H1 (cell line): ENCODE results near the gene OOSP3. TPM values are rescaled to one million over a fixed set of nuclear protein-coding genes. Genes with fewer than 3 reads are reported as not detected.

ENCODE experiments used
- CTCF ChIA-PET: fragments of 300-600 bp; sonication (Branson Sonifier 250); formaldehyde crosslinking; loops from one replicate; lab custom pipeline; 2021; ENCODE audit not compliant: partially characterized antibody; lab: Charles Lee
- POLR2A ChIA-PET: fragments of 300-600 bp; sonication (Branson Sonifier 250); formaldehyde crosslinking; loops from one replicate; lab custom pipeline; 2021; ENCODE audit warnings: inconsistent platforms; ENCODE audit not compliant: partially characterized antibody; lab: Charles Lee
- DNase-seq, 2 experiments: peaks; one replicate each; pipeline versions ENCODE4 v3.0.0 to v3.0.0-alpha.2; 2010 to 2022; ENCODE audit warnings: low spot score in 2 of 2, low read depth in 1 of 2, mixed read lengths in 1 of 2
- FAIRE-seq: peaks from 2 replicates; lab custom pipeline; 2011; peaks lifted over from hg19 to GRCh38; lab: Jason Lieb, UNC
- H2AFZ ChIP-seq: 2 replicates; pipeline ENCODE4 v1.8.1; 2012; ENCODE audit warnings: low read length, inconsistent platforms
- H2AK5ac ChIP-seq: 2 replicates; pipeline ENCODE4 v1.6.1; 2013; ENCODE audit warnings: low read depth, low read length
- H2BK120ac ChIP-seq: replicated peaks from 2 replicates; pipeline ENCODE3; 2013; ENCODE audit warnings: low read depth, low read length, inconsistent platforms
- H2BK12ac ChIP-seq: 2 replicates; pipeline ENCODE4 v1.6.1; 2013; ENCODE audit warnings: low read depth, low read length
- H2BK15ac ChIP-seq: 2 replicates; pipeline ENCODE4 v1.6.1; 2013; ENCODE audit warnings: low read length
- H2BK20ac ChIP-seq: 2 replicates; pipeline ENCODE4 v1.6.1; 2013; ENCODE audit warnings: low read length
- H2BK5ac ChIP-seq: 2 replicates; pipeline ENCODE4 v1.6.1; 2013; ENCODE audit warnings: low read depth, low read length
- H3K14ac ChIP-seq: 2 replicates; pipeline ENCODE4 v1.6.1; 2013; ENCODE audit warnings: inconsistent platforms; ENCODE audit not compliant: insufficient read length
- H3K18ac ChIP-seq: 2 replicates; pipeline ENCODE4 v1.6.1; 2013; ENCODE audit warnings: low read length; ENCODE audit errors: extremely low read depth
- H3K23ac ChIP-seq: 2 replicates; pipeline ENCODE4 v1.6.1; 2013; ENCODE audit warnings: inconsistent platforms; ENCODE audit not compliant: insufficient read length
- H3K23me2 ChIP-seq: 2 replicates; pipeline ENCODE4 v1.6.1; 2013; ENCODE audit warnings: low read depth, low read length
- H3K27ac ChIP-seq: 2 replicates; pipeline ENCODE4 v1.6.1; 2011; ENCODE audit warnings: low read depth, low read length, inconsistent platforms
- H3K27me3 ChIP-seq, 4 experiments: replicated peaks in 1 of 4; 1 replicate in 1 of 4; 2 replicates in 3 of 4; pipeline versions ENCODE4 v1.6.1 to v1.8.1; 2011 to 2013; ENCODE audit warnings: low read length in 3 of 4, mild to moderate bottlenecking in 3 of 4, inconsistent platforms in 2 of 4, mixed read lengths in 2 of 4, moderate library complexity in 1 of 4; ENCODE audit not compliant: control insufficient read depth in 3 of 4, insufficient read depth in 3 of 4; ENCODE audit errors: extremely low read depth in 1 of 4
- H3K36me3 ChIP-seq, 4 experiments: 2 replicates each; pipeline versions ENCODE4 v1.6.1 to v1.8.1; 2011 to 2013; ENCODE audit warnings: mild to moderate bottlenecking in 4 of 4, low read length in 3 of 4, moderate library complexity in 2 of 4, control low read depth in 1 of 4, inconsistent platforms in 1 of 4; ENCODE audit not compliant: insufficient read depth in 4 of 4, control insufficient read depth in 2 of 4
- H3K4ac ChIP-seq: replicated peaks from 2 replicates; pipeline ENCODE3; 2013; ENCODE audit warnings: low read length, low read depth, mixed read lengths, inconsistent platforms; ENCODE audit not compliant: insufficient read length
- H3K4me1 ChIP-seq, 4 experiments: replicated peaks in 1 of 4; 1 replicate in 1 of 4; 2 replicates in 3 of 4; pipeline versions ENCODE4 v1.6.1 to v1.8.1; 2011 to 2013; ENCODE audit warnings: low read length in 3 of 4, inconsistent platforms in 2 of 4, mixed read lengths in 1 of 4; ENCODE audit not compliant: insufficient read depth in 4 of 4, control insufficient read depth in 3 of 4
- H3K4me2 ChIP-seq, 2 experiments: 2 replicates each; pipeline versions ENCODE4 v1.6.1 to v1.8.1; 2011 to 2013; ENCODE audit warnings: low read depth in 2 of 2, low read length in 2 of 2, control low read depth in 1 of 2, inconsistent platforms in 1 of 2, mild to moderate bottlenecking in 1 of 2; ENCODE audit not compliant: insufficient read depth in 1 of 2
- H3K4me3 ChIP-seq, 4 experiments: fragments of 200-600, 300-600 bp in 1 of 4; sonication (generic), shearing (Covaris generic), sonication (Bioruptor Twin) in 1 of 4; 2 replicates each; pipeline versions ENCODE4 v1.5.1 to v1.8.1; 2011 to 2016; ENCODE audit warnings: low read length in 4 of 4, low read depth in 3 of 4, control low read depth in 2 of 4, inconsistent platforms in 2 of 4, mild to moderate bottlenecking in 2 of 4, mixed read lengths in 1 of 4, moderate library complexity in 1 of 4; ENCODE audit not compliant: insufficient read depth in 2 of 4; ENCODE audit errors: extremely low read depth in 1 of 4
- H3K56ac ChIP-seq: replicated peaks from 2 replicates; pipeline ENCODE3; 2013; ENCODE audit warnings: low read depth, mild to moderate bottlenecking, mixed read lengths, low read length, inconsistent platforms; ENCODE audit not compliant: insufficient read length
- H3K79me1 ChIP-seq: 2 replicates; pipeline ENCODE4 v1.6.1; 2013; ENCODE audit warnings: low read depth, low read length, control low read depth
- H3K79me2 ChIP-seq, 2 experiments: 2 replicates each; pipeline versions ENCODE4 v1.6.1 to v1.8.1; 2012 to 2013; ENCODE audit warnings: low read length in 2 of 2, mild to moderate bottlenecking in 2 of 2, inconsistent platforms in 1 of 2; ENCODE audit not compliant: insufficient read depth in 2 of 2, control insufficient read depth in 1 of 2
- H3K9ac ChIP-seq, 4 experiments: replicated peaks in 1 of 4; 1 replicate in 1 of 4; 2 replicates in 3 of 4; pipeline versions ENCODE4 v1.6.1 to v1.8.1; 2011 to 2013; ENCODE audit warnings: low read depth in 3 of 4, low read length in 3 of 4, control low read depth in 2 of 4, mild to moderate bottlenecking in 2 of 4, moderate library complexity in 2 of 4, inconsistent platforms in 1 of 4; ENCODE audit errors: extremely low read depth in 1 of 4
- H3K9me3 ChIP-seq, 2 experiments: 2 replicates each; pipeline versions ENCODE4 v1.6.1 to v1.8.1; 2012 to 2013; ENCODE audit warnings: mild to moderate bottlenecking in 2 of 2, moderate library complexity in 2 of 2, control low read depth in 1 of 2, inconsistent platforms in 1 of 2, low read depth in 1 of 2, low read length in 1 of 2, mixed read lengths in 1 of 2; ENCODE audit not compliant: insufficient read depth in 2 of 2
- H4K20me1 ChIP-seq, 2 experiments: replicated peaks in 1 of 2; 2 replicates each; pipeline versions ENCODE3 to v1.8.1; 2011 to 2013; ENCODE audit warnings: inconsistent platforms in 2 of 2, low read length in 2 of 2, mild to moderate bottlenecking in 1 of 2; ENCODE audit not compliant: insufficient read depth in 2 of 2, control insufficient read depth in 1 of 2
- H4K5ac ChIP-seq: 2 replicates; pipeline ENCODE4 v1.6.1; 2013; ENCODE audit warnings: low read length, low read depth, mixed read lengths, inconsistent platforms; ENCODE audit not compliant: insufficient read length
- H4K8ac ChIP-seq: 2 replicates; pipeline ENCODE4 v1.8.0; 2013; ENCODE audit warnings: mild to moderate bottlenecking, moderate library complexity, low read length, inconsistent platforms; ENCODE audit not compliant: insufficient read depth; ENCODE audit errors: extremely low read depth
- H4K91ac ChIP-seq: replicated peaks from 2 replicates; pipeline ENCODE3; 2013; ENCODE audit warnings: low read length, mixed read lengths, inconsistent platforms; ENCODE audit not compliant: insufficient read length
- HDAC6 ChIP-seq: IDR thresholded peaks from one replicate; pipeline ENCODE4 v1.7.1; 2012; ENCODE audit warnings: low read depth, mild to moderate bottlenecking, inconsistent platforms, low read length, moderate library complexity
- whole genome bisulfite sequencing, 2 experiments: shearing (Covaris generic) in 1 of 2; methylation state at CpG; one replicate each; pipeline versions ENCODE4 v1.1.6 to v1.1.7; 2013 to 2015; ENCODE audit warnings: low lambda C conversion rate in 2 of 2, mixed read lengths in 2 of 2, inconsistent platforms in 1 of 2, low coverage in 1 of 2, missing lambda C conversion rate in 1 of 2; ENCODE audit not compliant: insufficient replicate concordance in 2 of 2, insufficient coverage in 1 of 2, insufficient read length in 1 of 2; ENCODE audit errors: extremely low coverage in 1 of 2, missing lambda C conversion rate in 1 of 2; 5-methylcytosine and 5-hydroxymethylcytosine counted together
- polyA plus RNA-seq, 7 experiments: library from polyadenylated mRNA; depleted of rRNA in 3 of 7; stranded (reverse) in 5 of 7; unstranded in 2 of 7; fragments of >200 nt in 5 of 7; fragments of 200-250 nt in 2 of 7; gene quantifications; 1 replicate in 5 of 7; 2 replicates in 1 of 7; 4 replicates in 1 of 7; pipeline versions ENCODE4 v1.2.1 to v1.2.3, GENCODE V29; 2011 to 2013; ENCODE audit warnings: missing spikeins in 2 of 7, mixed read lengths in 2 of 7
- total RNA-seq: library from RNA; stranded (reverse); fragmentation: NEBNext Ultra II Directional; extraction: Animal tissue kit (Norgen Biotek cat#: 25700); gene quantifications from 2 replicates; pipeline ENCODE4 v1.2.1, GENCODE V29; 2021

The OOSP3 gene
- total and polyA plus RNA-seq, 2 of the 8 experiments (the other 6 are each of a cell fraction or from before 2014, with no cell fraction given): not detected

GRCh38 chr11:59842316-59842715, 36.3 kb upstream of the OOSP3 start:
- Histone ChIP-seq H2BK15ac (no peak overlapping the region), H3K27ac (no peak overlapping the region), H4K20me1 (no peaks in the 10 kb centered on the region), H3K9ac (no peak overlapping the region), H3K4me3 (no peak overlapping the region), H2AK5ac (no peak overlapping the region), H3K4me2 (no peak overlapping the region), H3K36me3 (no peaks in the 10 kb centered on the region), H4K5ac (no peak overlapping the region), H2BK12ac (no peak overlapping the region), H3K4ac (no peak overlapping the region), H3K23ac (no peak overlapping the region), H3K79me2 (no peaks in the 10 kb centered on the region), H3K14ac (no peak overlapping the region), H3K23me2 (no peaks in the 10 kb centered on the region), H2BK20ac (no peak overlapping the region), H3K9me3 (0 out of 4 replicates have a peak, but pooled peaks cover 0 to 4% of the 10 kb centered on the region in 2 experiments), H3K27me3 (no peaks in the 10 kb centered on the region), H2AFZ (no peak overlapping the region), H3K18ac (no peak overlapping the region), H4K91ac (no peak overlapping the region), H3K56ac (no peak overlapping the region), H2BK120ac (no peak overlapping the region), H3K4me1 (peaks cover 0 to 4% (median 2%) of the 10 kb centered on the region in 4 experiments; a peak in 3 of 7 replicates), H3K79me1 (no peaks in the 10 kb centered on the region), H2BK5ac (no peak overlapping the region), H4K8ac (no peak overlapping the region)
- POLR2A ChIA-PET: no interaction called here
- FAIRE-seq (no peak), DNase-seq (no peak)
- CTCF ChIA-PET: interaction anchor here (1.0 to 1.4 kb wide), 2 partner anchors 22 to 77 kb away, joined by 3 to 4 read pairs; no protein-coding TSS in a partner anchor
- WGBS, 2 experiments: 90% methylated on average over 12 of the region's 12 CpGs; no CpG with 5 or more reads in 1 of the 2 experiments
- TF ChIP-seq HDAC6: no peak
